Measurements from ENCODE around the gene MOB3A. TPM values are rescaled to one million over a fixed set of nuclear protein-coding genes. Genes with fewer than 3 reads are reported as not detected.

MOB3A gene
- total and polyA plus RNA-seq, 9 of the 15 experiments (the other 6 are each of a cell fraction or from before 2014, with no cell fraction given): 1.1 to 24.1 (median 6.0) TPM

- no peak for TF ChIP-seq CBFA2T2 (conservative IDR thresholded peaks at IDR 0.05)
- no peak for TF ChIP-seq HNRNPUL1 (IDR thresholded peaks at IDR 0.05; ENCODE audit: low read length)
- TF ChIP-seq THRA (IDR thresholded peaks at IDR 0.05): no peak
- no peak for TF ChIP-seq SMARCB1 (IDR thresholded peaks at IDR 0.05; ENCODE audit: insufficient read length, low read depth)
- TF ChIP-seq ASH1L (IDR thresholded peaks at IDR 0.05; ENCODE audit: borderline replicate concordance, low read depth, partially characterized antibody): no peak
- no peak for TF ChIP-seq SIX5 (IDR thresholded peaks at IDR 0.05; ENCODE audit: borderline replicate concordance in 1 of 2, insufficient read depth in 1 of 2, low read depth in 1 of 2, low read length in 2 of 2)
- TF ChIP-seq POLR3A (IDR thresholded peaks at IDR 0.05; ENCODE audit: borderline replicate concordance, extremely low read depth, insufficient read depth, insufficient read length): no peak
- no peak for TF ChIP-seq PML (IDR thresholded peaks at IDR 0.05; ENCODE audit: low read length)
- no peak for TF ChIP-seq ESRRB (CRISPR knock-in tag; IDR thresholded peaks at IDR 0.05; ENCODE audit: borderline replicate concordance)
- no peak for TF ChIP-seq MED1 (CRISPR knock-in tag; IDR thresholded peaks at IDR 0.05; ENCODE audit: borderline replicate concordance)
- no peak for TF ChIP-seq ZNF184 (CRISPR knock-in tag; IDR thresholded peaks at IDR 0.05)
- TF ChIP-seq FOXK1 (CRISPR knock-in tag; IDR thresholded peaks at IDR 0.05; ENCODE audit: borderline replicate concordance): no peak
- TF ChIP-seq ZNF274 (IDR thresholded peaks at IDR 0.05; ENCODE audit: borderline replicate concordance, low read depth, low read length): no peak
- TF ChIP-seq MTA2 (IDR thresholded peaks at IDR 0.05; ENCODE audit: low read depth): no peak
- TF ChIP-seq ZBTB49 (CRISPR knock-in tag; IDR thresholded peaks at IDR 0.05; ENCODE audit: borderline replicate concordance): no peak
- TF ChIP-seq GTF2E2 (tag; IDR thresholded peaks at IDR 0.05): no peak
- no peak for TF ChIP-seq MXD1 (CRISPR knock-in tag; IDR thresholded peaks at IDR 0.05; ENCODE audit: borderline replicate concordance, poor library complexity, severe bottlenecking)
These were observed 35.1 kb downstream of the MOB3A start (continued) for GRCh38 chr19:2060884-2061494.

Measured in K562 (cell line).